ENCODE results near the gene SPRR5. TPM values are rescaled to one million over a fixed set of nuclear protein-coding genes. Genes with fewer than 3 reads are reported as not detected.

SPRR5 gene
- total RNA-seq, 1 donor from 2014 or later, result not detected

GRCh38 chr1:152969036-152969435, 22.0 kb downstream of the SPRR5 start:
- Mint-ChIP-seq H3K36me3 (ENCODE audit: low read depth) (no peaks in the 10 kb centered on the region), H3K9me3 (ENCODE audit: low read depth) (no peaks in the 10 kb centered on the region), H3K4me1 (ENCODE audit: low read depth) (no peaks in the 10 kb centered on the region), H3K27me3 (ENCODE audit: low read depth) (peaks cover 2% of the 10 kb centered on the region), H3K27ac (ENCODE audit: unreplicated experiment) (no peak overlapping the region), H3K4me3 (ENCODE audit: unreplicated experiment) (no peak overlapping the region)
- TF ChIP-seq CTCF (IDR thresholded peaks at IDR 0.05), result no peak
- no peak for DNase-seq (ENCODE audit: low spot score)

GRCh38 chr1:152970495-152970894, 23.5 kb downstream of the SPRR5 start, which contains the start of gene SPRR4:
TSS of gene SPRR4 (plus strand) at chr1:152970648. CDS start at chr1:152971891, 1,243 bp downstream.
- H3K9me3 Mint-ChIP-seq (ENCODE audit: low read depth), result no peaks in the 10 kb centered on the region
- no peak for DNase-seq (ENCODE audit: low spot score)
- no peak within 1 kb of the TSS for H3K27ac Mint-ChIP-seq (ENCODE audit: unreplicated experiment)
- no peaks in the 10 kb centered on the region for H3K36me3 Mint-ChIP-seq (ENCODE audit: low read depth)
- H3K4me1 Mint-ChIP-seq (ENCODE audit: low read depth), result no peaks in the 10 kb centered on the region
- peaks cover 2% of the 10 kb centered on the region for H3K27me3 Mint-ChIP-seq (ENCODE audit: low read depth)
- no peak for TF ChIP-seq CTCF (IDR thresholded peaks at IDR 0.05)
- no peak within 1 kb of the TSS for H3K4me3 Mint-ChIP-seq (ENCODE audit: unreplicated experiment)

- Mint-ChIP-seq H3K36me3 (ENCODE audit: low read depth) (no peaks in the 10 kb centered on the region), H3K9me3 (ENCODE audit: low read depth) (no peaks in the 10 kb centered on the region), H3K27me3 (ENCODE audit: low read depth) (peaks cover 2% of the 10 kb centered on the region), H3K4me1 (ENCODE audit: low read depth) (no peaks in the 10 kb centered on the region), H3K4me3 (ENCODE audit: unreplicated experiment) (no peak overlapping the region), H3K27ac (ENCODE audit: unreplicated experiment) (no peak overlapping the region)
- no peak for TF ChIP-seq CTCF (IDR thresholded peaks at IDR 0.05)
- no peak for DNase-seq (ENCODE audit: low spot score)
Observed at GRCh38 chr1:152972196-152972886, 25.3 kb downstream of the SPRR5 start.

GRCh38 chr1:152976688-152977087, 29.7 kb downstream of the SPRR5 start:
- H3K9me3 Mint-ChIP-seq (ENCODE audit: low read depth), result no peaks in the 10 kb centered on the region
- H3K4me1 Mint-ChIP-seq (ENCODE audit: low read depth), result no peaks in the 10 kb centered on the region
- no peaks in the 10 kb centered on the region for H3K27me3 Mint-ChIP-seq (ENCODE audit: low read depth)
- TF ChIP-seq CTCF (IDR thresholded peaks at IDR 0.05), result no peak
- no peak for DNase-seq (ENCODE audit: low spot score)
- H3K4me3 Mint-ChIP-seq (ENCODE audit: unreplicated experiment), result no peak overlapping the region
- H3K36me3 Mint-ChIP-seq (ENCODE audit: low read depth), result no peaks in the 10 kb centered on the region
- H3K27ac Mint-ChIP-seq (ENCODE audit: unreplicated experiment), result no peak overlapping the region

GRCh38 chr1:152977614-152978013, 30.6 kb downstream of the SPRR5 start:
- Mint-ChIP-seq H3K27me3 (ENCODE audit: low read depth) (no peaks in the 10 kb centered on the region), H3K4me3 (ENCODE audit: unreplicated experiment) (no peak overlapping the region), H3K9me3 (ENCODE audit: low read depth) (no peaks in the 10 kb centered on the region), H3K27ac (ENCODE audit: unreplicated experiment) (no peak overlapping the region), H3K4me1 (ENCODE audit: low read depth) (no peaks in the 10 kb centered on the region), H3K36me3 (ENCODE audit: low read depth) (no peaks in the 10 kb centered on the region)
- TF ChIP-seq CTCF (IDR thresholded peaks at IDR 0.05), result no peak
- no peak for DNase-seq (ENCODE audit: low spot score)
